Neural crest cell (in vitro differentiated cells): ENCODE measurements around the gene ZSCAN2. TPM values are rescaled to one million over a fixed set of nuclear protein-coding genes. Genes with fewer than 3 reads are reported as not detected.

ENCODE experiments used
- DNase-seq: peaks from one replicate; pipeline ENCODE4 v3.0.0; 2021; ENCODE audit warnings: low read depth, mixed read lengths, low spot score
- H3K27ac Mint-ChIP-seq: one replicate; pipeline ENCODE4 v1.8.0; 2021; ENCODE audit warnings: mild to moderate bottlenecking, mixed read lengths; ENCODE audit not compliant: unreplicated experiment
- H3K27me3 Mint-ChIP-seq: 2 replicates; pipeline ENCODE4 v1.8.0; 2021; ENCODE audit warnings: low read depth, mild to moderate bottlenecking, mixed read lengths
- H3K36me3 Mint-ChIP-seq: 2 replicates; pipeline ENCODE4 v1.8.0; 2021; ENCODE audit warnings: low read depth, mild to moderate bottlenecking, mixed read lengths
- H3K4me1 Mint-ChIP-seq: 2 replicates; pipeline ENCODE4 v1.8.0; 2021; ENCODE audit warnings: mixed read lengths
- H3K4me3 Mint-ChIP-seq: one replicate; pipeline ENCODE4 v1.8.0; 2021; ENCODE audit warnings: mild to moderate bottlenecking, mixed read lengths
- H3K9me3 Mint-ChIP-seq: 2 replicates; pipeline ENCODE4 v1.8.0; 2021; ENCODE audit warnings: mixed read lengths
- total RNA-seq: library from RNA; stranded (reverse); gene quantifications from 2 replicates; pipeline ENCODE4 v1.2.1, GENCODE V29; 2021
- TF ChIP-seq, protein P1 (sequence below): fragments of 200-600 bp; sonication (generic); conservative IDR thresholded peaks from 2 replicates; pipeline ENCODE4 v1.5.0; 2021; ENCODE audit warnings: antibody characterized with exemption, mild to moderate bottlenecking

Gene ZSCAN2
- total RNA-seq, 1 donor from 2014 or later = 21.1 TPM

DNA sequence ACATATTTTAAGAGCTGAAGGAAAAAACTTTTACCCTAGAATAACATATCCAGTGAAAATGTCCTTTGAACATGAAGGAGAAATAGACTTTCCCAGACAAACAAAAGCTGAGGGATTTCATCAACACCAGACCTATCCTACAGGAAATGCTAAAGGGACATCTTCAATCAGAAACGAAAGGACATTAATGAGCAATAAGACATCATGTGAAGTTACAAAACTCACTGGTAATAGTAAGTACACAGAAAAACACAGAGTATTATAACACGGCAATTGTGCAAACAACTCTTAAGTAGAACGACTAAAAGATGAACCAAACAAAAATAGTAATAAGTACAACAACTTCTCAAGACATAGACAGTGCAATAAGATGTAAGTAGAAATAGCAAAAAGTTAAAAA is 3.5 kb upstream of the ZSCAN2 start:
- peaks cover 31% of the 10 kb centered on the region for H3K4me1 Mint-ChIP-seq
- peaks cover 17% of the 10 kb centered on the region for H3K27me3 Mint-ChIP-seq
- TF ChIP-seq, protein P1, sequence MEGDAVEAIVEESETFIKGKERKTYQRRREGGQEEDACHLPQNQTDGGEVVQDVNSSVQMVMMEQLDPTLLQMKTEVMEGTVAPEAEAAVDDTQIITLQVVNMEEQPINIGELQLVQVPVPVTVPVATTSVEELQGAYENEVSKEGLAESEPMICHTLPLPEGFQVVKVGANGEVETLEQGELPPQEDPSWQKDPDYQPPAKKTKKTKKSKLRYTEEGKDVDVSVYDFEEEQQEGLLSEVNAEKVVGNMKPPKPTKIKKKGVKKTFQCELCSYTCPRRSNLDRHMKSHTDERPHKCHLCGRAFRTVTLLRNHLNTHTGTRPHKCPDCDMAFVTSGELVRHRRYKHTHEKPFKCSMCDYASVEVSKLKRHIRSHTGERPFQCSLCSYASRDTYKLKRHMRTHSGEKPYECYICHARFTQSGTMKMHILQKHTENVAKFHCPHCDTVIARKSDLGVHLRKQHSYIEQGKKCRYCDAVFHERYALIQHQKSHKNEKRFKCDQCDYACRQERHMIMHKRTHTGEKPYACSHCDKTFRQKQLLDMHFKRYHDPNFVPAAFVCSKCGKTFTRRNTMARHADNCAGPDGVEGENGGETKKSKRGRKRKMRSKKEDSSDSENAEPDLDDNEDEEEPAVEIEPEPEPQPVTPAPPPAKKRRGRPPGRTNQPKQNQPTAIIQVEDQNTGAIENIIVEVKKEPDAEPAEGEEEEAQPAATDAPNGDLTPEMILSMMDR = no peak
- peak overlapping the region; percentile 87 for H3K4me3 Mint-ChIP-seq
- H3K9me3 Mint-ChIP-seq = no peaks in the 10 kb centered on the region
- peak overlapping the region; percentile 92 for H3K27ac Mint-ChIP-seq
- no peaks in the 10 kb centered on the region for H3K36me3 Mint-ChIP-seq
- DNase-seq = no peak

DNA sequence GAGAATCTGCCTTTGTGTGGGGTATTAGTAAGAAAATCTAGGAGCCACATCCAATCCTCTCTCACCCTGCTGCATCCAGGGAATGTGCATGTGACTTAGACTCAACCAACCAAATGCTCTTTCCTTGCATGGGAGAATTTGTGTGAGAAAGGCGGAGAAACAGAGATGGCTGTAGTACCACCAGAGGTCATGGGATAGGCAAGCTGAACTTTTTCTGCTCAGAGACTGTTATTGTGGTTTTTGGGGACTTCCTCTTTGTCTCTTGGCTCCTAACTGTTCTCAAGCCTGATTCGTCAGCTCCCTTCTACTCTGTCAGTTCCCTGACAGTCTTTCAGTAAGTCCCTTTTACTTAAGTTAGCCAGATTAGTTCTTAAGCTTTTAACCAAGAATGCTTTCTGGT is 2.6 kb upstream of the ZSCAN2 start:
- DNase-seq = no peak
- H3K4me1 Mint-ChIP-seq = peaks cover 37% of the 10 kb centered on the region
- no peaks in the 10 kb centered on the region for H3K36me3 Mint-ChIP-seq
- peak overlapping the region; percentile 87 for H3K4me3 Mint-ChIP-seq
- TF ChIP-seq, protein P1 = no peak
- no peak overlapping the region for H3K27ac Mint-ChIP-seq
- H3K9me3 Mint-ChIP-seq = no peaks in the 10 kb centered on the region
- H3K27me3 Mint-ChIP-seq = peaks cover 13% of the 10 kb centered on the region

DNA sequence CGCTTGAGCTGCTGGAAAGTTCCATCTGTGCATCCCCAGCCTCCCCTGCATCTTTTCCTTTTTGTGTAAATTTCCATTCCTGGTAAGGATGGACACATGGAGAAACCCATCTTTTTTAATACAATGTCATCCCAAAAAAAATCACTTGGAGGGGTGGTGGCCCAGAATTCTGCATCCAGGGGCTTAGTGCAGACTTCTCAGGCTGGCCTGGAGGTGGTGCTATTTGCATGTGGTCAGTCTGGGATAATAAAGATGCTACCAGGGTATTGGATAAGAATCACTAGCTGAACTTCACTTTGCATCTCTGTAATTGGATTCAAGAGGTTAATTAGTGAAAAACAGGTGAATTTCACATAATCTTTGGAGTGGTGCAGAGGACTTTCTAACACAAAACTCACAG is 1.8 kb upstream of the ZSCAN2 start:
- Mint-ChIP-seq H3K27ac (no peak overlapping the region), H3K27me3 (peaks cover 10% of the 10 kb centered on the region), H3K36me3 (no peaks in the 10 kb centered on the region), H3K4me1 (peaks cover 41% of the 10 kb centered on the region), H3K9me3 (no peaks in the 10 kb centered on the region), H3K4me3 (peak overlapping the region; percentile 81)
- TF ChIP-seq, protein P1 = peak; percentile 67
- DNase-seq = peak; percentile 52

DNA sequence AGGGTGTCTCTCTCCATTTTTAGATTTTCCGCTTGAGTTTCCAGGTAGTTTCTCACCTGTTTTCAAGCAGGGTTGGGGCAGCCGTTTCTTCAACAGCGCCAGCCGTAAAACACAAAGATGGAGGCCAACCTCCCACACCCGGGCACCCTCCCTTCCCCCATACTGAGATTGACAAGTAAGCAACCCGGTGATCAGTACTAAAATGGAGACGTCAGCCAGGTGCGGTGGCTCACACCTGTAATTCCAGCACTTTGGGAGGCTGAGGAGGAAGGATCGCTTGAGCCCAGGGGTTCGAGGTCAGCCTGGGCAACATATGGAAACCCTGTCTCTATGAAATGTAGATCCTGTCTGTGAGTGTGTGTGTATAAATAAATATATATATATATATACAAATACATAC is 903 bp upstream of the ZSCAN2 start:
- peaks cover 47% of the 10 kb centered on the region for H3K4me1 Mint-ChIP-seq
- no peak overlapping the region for H3K27ac Mint-ChIP-seq
- TF ChIP-seq, protein P1 = no peak
- H3K4me3 Mint-ChIP-seq = peak overlapping the region; percentile 93
- peaks cover 3% of the 10 kb centered on the region for H3K36me3 Mint-ChIP-seq
- H3K9me3 Mint-ChIP-seq = no peaks in the 10 kb centered on the region
- DNase-seq = no peak
- peaks cover 7% of the 10 kb centered on the region for H3K27me3 Mint-ChIP-seq

DNA sequence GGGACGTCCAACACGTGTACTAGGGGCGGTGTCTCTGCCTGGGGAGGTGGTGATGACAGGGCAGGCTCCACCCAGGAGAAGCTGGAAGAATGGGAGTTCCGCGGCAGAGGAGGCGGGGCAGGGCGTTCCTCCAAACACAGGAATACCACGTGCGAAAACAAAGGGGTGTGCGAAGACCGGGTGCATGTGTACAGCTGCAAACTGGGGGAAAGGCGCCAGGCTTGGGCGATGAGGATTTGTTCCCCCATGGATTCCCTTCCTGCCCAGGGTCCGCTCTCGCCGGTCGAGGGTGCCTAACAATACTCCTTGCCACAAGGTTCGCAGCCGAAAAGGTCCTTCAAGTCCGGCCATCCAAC is 500 bp upstream of the ZSCAN2 start:
- peak overlapping the region; percentile 93 for H3K4me3 Mint-ChIP-seq
- peak overlapping the region; percentile 93 for H3K27ac Mint-ChIP-seq
- DNase-seq = peak; percentile 56
- TF ChIP-seq, protein P1 = no peak
- no peaks in the 10 kb centered on the region for H3K9me3 Mint-ChIP-seq
- peaks cover 51% of the 10 kb centered on the region for H3K4me1 Mint-ChIP-seq
- H3K36me3 Mint-ChIP-seq = peaks cover 6% of the 10 kb centered on the region
- H3K27me3 Mint-ChIP-seq = peaks cover 7% of the 10 kb centered on the region

DNA sequence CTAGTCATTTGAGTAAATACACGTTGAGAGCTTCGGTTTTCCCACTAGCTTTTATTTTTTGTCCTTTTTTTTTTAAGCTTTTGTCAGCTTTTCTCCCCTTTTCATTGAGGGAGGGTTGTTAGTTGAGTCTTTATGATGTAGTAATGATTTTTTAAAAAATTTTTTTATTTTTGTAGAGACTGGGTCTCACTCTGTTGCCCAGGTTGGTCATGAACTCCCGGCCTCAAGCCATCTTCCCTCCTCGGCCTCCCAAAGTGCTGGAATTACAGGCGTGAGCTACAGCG is 688 bp downstream of the ZSCAN2 start:
- no peak for DNase-seq
- peaks cover 10% of the 10 kb centered on the region for H3K36me3 Mint-ChIP-seq
- no peaks in the 10 kb centered on the region for H3K9me3 Mint-ChIP-seq
- peak overlapping the region; percentile 93 for H3K4me3 Mint-ChIP-seq
- no peak overlapping the region for H3K27ac Mint-ChIP-seq
- TF ChIP-seq, protein P1 = no peak
- H3K4me1 Mint-ChIP-seq = peaks cover 52% of the 10 kb centered on the region
- H3K27me3 Mint-ChIP-seq = peaks cover 7% of the 10 kb centered on the region
